Measurements from ENCODE around the gene ATP1A3.
"Not testable (repeated sequence)": the region's sequence is repeated elsewhere in the genome, so short reads cannot be mapped to it uniquely, and the experiment has no call there.

The ATP1A3 gene

GRCh38 chr19:42010245-42011126 lies 16.5 kb upstream of the ATP1A3 start:
- DNase-seq = no peak

GRCh38 chr19:42006569-42006968 lies 12.5 kb upstream of the ATP1A3 start:
- DNase-seq = no peak

GRCh38 chr19:42005504-42005903 lies 11.5 kb upstream of the ATP1A3 start:
- DNase-seq = no peak

- DNase-seq = no peak
Observed at GRCh38 chr19:42003506-42004294, 9.7 kb upstream of the ATP1A3 start.

- no peak for DNase-seq
Observed at GRCh38 chr19:41999878-42000208, 5.8 kb upstream of the ATP1A3 start.

GRCh38 chr19:41999071-41999877 lies 5.2 kb upstream of the ATP1A3 start:
- peak in 1 of 2 donors; percentile 37 for DNase-seq

- DNase-seq = peak; percentile 42 to 70
Observed at GRCh38 chr19:41998246-41999020, 4.4 kb upstream of the ATP1A3 start.

GRCh38 chr19:41997851-41998229 lies 3.8 kb upstream of the ATP1A3 start:
- peak in 1 of 2 donors; percentile 12 for DNase-seq

GRCh38 chr19:41997121-41997850 lies 3.3 kb upstream of the ATP1A3 start:
- DNase-seq = peak; percentile 53 to 55

GRCh38 chr19:41995959-41996797 lies 2.1 kb upstream of the ATP1A3 start:
- DNase-seq = no peak

- no peak for DNase-seq
Observed at GRCh38 chr19:41994994-41995958, 1.2 kb upstream of the ATP1A3 start.

GRCh38 chr19:41994521-41994971 lies 516 bp upstream of the ATP1A3 start:
- peak in 1 of 2 donors; percentile 22 for DNase-seq

GRCh38 chr19:41991925-41992569 lies 2.0 kb downstream of the ATP1A3 start:
- not testable (repeated sequence) for DNase-seq

GRCh38 chr19:41991025-41991424 lies 3.0 kb downstream of the ATP1A3 start:
- no peak for DNase-seq

GRCh38 chr19:41990615-41991014 lies 3.4 kb downstream of the ATP1A3 start:
- DNase-seq = no peak

GRCh38 chr19:41990028-41990427 lies 4.0 kb downstream of the ATP1A3 start:
- no peak for DNase-seq

- DNase-seq = no peak
Observed at GRCh38 chr19:41988947-41989346, 5.1 kb downstream of the ATP1A3 start.

- no peak for DNase-seq
Observed at GRCh38 chr19:41987141-41987860, 6.7 kb downstream of the ATP1A3 start.

Measured in stimulated activated CD4-positive, alpha-beta T cell treated with anti-CD3 and anti-CD28 coated beads, Interleukin-2, amount 100 ng/mL, for 24 hours (primary cell).